Stimulated activated CD4-positive, alpha-beta T cell treated with anti-CD3 and anti-CD28 coated beads, Interleukin-4, amount 100 ng/mL, for 24 hours (primary cell): Measurements from ENCODE around the gene KIF24.
"Not testable (repeated sequence)": the region's sequence is repeated elsewhere in the genome, so short reads cannot be mapped to it uniquely, and the experiment has no call there.

ENCODE experiments used
- DNase-seq: peaks from one replicate; pipeline ENCODE4 v3.0.0-alpha.2; 2020

KIF24 gene

DNA sequence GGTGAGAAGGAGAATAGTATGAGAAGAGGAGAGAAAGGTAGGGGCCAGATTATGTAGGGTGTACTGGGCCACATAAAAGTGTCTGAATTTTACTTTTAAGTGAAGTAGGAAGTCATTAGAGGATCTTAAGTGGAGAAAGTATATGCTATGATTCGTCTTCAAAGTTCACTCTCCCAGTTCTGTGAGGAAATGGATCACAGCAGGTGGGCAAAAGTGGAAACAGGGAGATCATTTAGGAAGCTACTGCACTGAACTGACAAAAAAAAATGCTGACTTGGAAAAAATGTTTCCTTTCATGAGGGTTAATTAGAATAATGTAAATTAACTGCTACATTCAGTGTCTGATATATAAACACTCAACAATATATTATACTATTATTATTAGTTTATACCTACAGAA lies 2.4 kb downstream of the KIF24 start:
- no peak for DNase-seq

DNA sequence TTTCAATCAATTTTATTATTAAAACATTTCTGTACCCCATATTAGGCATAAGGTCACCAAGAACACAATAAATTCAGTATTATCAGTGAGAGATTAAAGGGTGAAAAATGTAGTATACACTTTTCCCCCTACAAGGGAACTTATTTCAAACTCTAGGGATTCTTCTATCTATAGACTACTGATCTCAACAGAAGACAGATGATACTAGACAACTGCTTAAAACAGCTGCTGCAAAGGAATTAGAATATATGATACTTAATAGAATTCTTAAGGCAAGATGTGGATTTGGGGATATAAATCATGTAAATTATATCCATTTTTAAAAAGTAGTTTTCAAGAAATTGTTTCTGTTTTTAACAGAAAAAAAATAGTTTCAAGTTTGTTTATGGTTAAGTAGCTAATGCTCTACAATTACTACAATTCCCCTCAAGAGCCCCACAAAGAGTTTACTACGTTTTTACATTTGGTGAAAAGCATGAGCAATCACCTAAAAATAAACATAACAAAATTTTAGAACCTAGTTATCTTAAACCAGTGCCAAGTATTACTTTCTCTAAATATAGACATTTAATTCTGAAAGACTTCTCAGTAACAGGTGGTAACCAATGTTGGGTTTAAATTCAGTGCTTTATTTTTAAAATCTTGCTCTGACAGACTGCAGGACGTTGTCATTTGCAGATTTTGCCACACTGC lies 6.0 kb downstream of the KIF24 start:
- DNase-seq, result no peak

DNA sequence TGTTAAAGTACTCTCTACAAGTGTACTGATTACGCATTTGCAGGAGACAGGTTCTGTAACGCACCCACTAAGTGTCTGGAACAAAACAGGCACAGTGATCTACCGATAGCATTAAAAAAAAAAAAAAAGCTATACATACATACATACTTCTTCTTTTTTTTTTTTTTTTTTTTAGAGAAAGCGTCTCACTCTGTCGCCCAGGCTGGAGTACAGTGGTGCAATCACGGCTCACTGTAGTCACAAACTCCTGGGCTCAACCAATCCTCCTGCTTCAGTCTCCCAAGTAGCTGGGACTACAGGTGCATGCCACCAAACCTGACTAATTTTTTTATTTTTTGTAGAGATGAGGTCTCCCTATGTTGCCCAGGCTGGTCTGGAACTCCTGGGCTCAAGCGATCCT lies 7.6 kb downstream of the KIF24 start:
- no peak for DNase-seq

DNA sequence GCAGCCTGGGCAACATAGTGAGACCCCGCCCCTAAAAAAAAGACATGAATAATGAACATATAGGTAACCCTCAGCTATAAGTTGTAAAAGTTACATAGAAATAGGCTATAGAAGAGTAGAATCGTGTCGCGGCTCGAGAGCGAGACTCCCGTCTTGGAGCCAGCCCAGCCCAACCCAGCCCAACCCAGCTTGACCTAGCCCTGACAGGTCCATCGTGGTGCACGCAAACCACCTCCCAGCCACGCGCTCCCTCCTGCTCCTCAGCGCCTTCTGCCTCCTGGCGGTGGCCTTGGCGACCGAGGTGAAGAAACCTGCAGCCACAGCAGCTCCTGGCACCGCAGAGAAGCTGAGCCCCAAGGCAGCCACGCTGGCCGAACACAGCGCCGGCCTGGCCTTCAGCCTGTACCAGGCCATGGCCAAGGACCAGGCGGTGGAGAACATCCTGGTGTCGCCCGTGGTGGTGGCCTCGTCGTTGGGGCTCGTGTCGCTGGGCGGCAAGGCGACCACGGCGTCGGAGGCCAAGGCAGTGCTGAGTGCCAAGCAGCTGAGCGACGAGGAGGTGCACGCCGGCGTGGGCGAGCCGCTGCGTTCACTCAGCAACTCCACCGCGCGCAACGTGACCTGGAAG lies 10.8 kb downstream of the KIF24 start:
- DNase-seq, result no peak

DNA sequence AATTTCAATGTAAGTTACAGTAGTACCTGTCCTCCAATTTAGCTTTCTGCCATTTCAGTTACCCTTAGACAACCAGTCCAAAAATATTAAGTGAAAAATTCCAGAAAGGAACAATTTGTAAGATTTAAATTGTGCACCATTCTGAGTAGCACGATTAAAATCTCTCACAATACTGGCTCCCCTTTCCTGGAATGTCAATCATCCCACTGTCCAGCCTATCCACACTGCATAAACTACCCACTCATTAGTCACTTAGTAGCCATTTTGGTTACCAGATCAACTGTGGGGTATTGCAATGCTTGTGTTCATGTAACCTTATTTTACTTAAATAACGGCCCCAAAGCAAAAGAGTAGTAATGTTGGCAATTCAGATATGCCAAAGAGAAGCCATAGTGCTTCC lies 11.6 kb downstream of the KIF24 start:
- no peak for DNase-seq

DNA sequence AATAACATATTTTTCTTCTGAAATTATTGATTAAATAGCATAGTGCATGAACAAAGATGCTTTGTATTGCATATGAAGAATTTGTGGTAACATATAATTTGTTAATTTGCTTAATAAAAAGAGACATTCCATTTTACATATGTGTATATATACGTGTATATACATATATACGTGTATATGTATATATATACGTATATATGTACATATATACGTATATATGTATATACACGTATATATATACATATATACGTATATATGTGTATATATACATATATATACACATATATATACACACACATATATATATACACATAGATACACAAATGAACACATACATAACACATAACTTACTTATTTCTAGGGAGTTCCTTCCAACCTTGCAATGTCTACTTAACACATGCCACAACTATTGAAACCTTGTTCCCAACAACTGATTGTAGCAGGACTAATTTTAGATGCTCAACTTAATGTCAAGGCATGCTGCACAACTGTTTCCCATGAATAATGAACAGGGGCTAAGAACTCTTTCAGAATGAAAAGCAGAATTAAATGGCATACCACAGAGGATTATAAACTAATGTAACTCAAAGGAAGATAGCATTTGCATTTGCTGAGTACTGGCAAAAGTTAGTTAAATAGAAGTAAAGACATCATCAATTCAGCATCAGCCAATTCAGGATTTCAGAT lies 17.4 kb downstream of the KIF24 start:
- no peak for DNase-seq

DNA sequence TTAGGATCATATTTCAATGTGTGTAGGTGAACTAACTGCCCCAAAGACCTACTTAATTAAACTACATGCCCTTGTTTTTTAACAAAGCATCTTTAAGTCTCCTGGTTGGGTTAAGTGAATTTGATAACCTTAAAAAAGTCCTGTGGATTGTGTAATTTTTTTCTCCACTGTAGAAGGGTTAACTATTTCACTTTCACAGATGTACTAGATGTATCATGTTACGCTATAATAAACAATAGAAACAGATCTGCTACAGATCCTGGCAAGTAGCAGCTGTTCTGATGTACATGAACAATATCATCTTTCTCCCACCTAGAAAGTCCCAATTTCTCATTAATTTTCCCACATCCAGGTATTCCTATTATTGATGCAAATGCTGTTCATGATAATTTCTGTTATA lies 18.9 kb downstream of the KIF24 start:
- DNase-seq, result no peak

DNA sequence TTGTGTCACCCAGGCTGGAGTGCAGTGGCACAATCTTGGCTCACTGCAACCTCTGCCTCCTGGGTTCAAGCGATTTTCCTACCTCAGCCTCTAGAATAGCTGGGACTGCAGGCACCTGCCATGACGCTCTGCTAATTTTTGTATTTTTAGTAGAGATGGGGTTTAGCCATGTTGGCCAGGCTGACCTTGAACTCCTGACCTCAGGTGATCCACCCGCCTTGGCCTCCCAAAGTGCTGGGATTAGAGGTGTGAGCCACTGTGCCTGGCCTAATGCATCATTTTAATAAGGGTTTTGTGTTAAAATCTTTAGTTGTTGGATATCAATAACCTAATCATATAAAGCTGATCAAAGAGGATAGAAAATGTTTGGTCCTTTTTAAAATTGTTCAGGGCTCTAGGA lies 20.8 kb downstream of the KIF24 start:
- DNase-seq, result not testable (repeated sequence)

DNA sequence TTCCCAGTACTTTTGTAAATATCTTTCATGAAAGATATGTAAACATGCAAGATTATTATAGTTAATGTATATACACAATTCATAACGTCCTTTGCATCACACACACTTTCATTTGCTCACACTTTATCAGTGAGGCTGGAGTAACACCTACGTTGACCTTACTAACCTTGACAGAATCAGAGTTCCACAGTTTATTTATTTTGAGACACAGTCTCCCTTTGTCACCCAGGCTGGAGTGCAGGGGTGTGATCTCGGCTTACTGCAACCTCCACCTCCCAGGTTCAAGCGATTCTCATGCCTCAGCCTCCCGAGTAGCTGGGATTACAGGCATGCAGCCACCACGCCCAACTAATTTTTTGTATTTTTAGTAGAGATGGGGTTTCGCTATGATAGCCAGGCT lies 28.0 kb downstream of the KIF24 start:
- not testable (repeated sequence) for DNase-seq

DNA sequence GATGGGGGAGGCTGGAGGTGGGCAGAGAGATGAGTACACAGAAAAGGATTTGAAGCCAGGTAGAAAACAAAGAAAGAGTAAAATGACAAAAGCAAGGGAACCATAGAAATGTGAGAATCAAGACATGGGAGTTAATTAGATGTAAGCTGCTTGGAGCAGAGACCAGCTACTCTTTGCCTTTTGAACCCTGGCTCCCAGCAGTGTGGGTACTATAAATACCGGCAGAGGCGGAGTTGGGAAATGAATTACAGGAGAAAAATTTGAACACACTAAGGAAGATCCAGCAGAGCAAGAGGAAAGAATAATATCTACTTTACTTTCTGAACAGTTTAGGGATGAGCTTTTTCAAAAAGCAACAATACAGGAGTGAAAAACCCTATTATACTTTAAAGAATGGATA lies 36.5 kb downstream of the KIF24 start:
- no peak for DNase-seq

DNA sequence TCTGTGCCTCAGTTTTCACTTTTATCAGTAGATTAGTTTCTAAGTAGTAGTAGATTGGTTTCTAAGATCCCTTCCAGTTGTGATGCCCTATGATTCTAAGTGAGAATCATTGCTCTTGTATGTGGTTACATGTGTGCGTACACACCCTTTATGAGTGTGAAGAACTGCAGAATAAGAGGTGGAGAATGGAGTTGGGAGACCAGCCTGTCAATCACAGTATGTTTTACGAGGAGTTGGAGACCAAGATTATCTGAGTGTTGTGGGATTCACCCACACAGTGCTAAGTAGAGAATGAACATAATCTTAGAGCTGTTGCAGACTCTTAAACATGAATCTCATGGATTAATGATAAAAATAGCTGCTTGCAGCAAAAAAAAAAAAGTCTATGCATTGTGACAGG lies 37.6 kb downstream of the KIF24 start:
- DNase-seq, result no peak

DNA sequence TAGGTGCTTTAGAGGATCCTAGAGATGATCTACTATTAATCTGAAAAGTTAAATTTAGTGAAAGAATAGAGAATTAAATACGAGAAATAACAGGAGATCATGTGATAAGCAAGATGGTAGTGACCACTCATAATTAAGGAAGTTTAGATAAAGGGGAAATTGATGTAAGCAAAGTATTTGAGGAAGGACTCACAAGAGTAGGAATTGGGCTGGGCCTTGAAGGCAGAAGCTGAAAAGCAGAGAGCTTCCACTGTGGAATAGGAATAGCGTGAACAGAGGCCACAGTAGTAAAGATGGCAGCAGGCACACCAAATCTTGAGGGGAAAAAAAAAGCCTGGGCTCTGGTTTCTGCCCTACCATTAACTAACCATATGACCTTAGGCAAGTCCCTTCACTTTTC lies 38.0 kb downstream of the KIF24 start:
- no peak for DNase-seq

DNA sequence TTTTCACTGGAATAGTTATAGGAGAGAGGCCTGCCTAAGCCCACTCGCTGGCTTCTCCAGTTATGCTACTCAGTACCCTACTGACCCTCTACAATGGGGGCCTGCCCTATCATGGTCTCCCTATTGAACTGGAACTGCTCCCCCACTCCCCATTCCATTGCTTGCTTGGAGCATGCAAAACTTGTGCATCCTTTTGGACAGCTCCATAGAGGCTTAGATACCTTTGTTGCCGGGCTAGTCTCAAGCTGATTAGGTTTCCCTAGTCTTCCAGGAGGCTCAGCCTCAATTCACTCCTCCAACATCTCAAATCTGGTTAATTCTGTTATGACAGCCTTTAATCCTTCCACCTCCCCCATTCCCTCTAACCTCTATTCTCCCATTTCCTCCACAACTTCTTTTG lies 39.9 kb downstream of the KIF24 start:
- no peak for DNase-seq

DNA sequence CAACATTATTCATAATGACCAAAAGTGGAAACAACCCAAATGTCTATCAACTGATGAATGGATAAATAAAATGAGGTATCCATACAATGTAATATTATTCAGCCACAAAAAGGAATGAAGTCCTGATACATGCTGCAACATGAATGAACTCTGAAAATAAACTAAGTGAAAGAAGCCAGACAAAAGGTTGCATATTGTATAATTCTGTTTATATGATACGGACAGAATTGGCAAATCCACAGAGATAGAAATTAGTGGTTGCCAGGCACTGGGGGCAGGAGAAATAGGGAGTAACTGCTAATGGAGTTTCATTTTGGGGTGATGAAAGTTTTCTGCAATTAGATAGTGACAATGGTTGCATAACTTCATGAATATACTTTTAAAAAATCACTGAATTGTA lies 47.0 kb downstream of the KIF24 start:
- DNase-seq, result no peak

DNA sequence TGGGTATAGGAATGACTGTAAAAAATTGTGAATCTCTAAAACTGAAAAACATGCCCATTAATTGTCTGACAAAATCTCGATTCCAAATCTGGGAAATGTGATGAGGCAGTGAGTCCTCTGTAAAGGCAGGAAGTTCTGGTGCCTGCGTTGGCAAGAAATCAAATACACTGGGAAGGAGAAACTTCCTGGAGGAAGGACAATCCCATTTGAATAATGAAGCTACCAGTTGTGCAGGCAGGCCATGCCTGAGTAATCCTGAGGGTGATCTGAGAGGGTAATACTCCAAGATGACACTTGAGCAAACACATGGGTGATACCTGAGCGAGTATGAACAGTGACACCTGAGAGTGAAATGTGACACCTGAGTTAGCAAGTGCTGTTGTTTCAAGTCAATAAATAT lies 49.7 kb downstream of the KIF24 start:
- DNase-seq, result no peak
